Jurkat, Clone E6-1 (cell line): ENCODE data around the gene GALNT12.

Experiments
- DNase-seq: peaks from one replicate; pipeline ENCODE4 v3.0.0-alpha.2; 2011; ENCODE audit warnings: low read depth, low spot score
- H3K4me3 ChIP-seq: 2 replicates; pipeline ENCODE4 v1.5.1; 2011; ENCODE audit warnings: mild to moderate bottlenecking, low read length, control low read depth, moderate library complexity

GALNT12 gene

DNA sequence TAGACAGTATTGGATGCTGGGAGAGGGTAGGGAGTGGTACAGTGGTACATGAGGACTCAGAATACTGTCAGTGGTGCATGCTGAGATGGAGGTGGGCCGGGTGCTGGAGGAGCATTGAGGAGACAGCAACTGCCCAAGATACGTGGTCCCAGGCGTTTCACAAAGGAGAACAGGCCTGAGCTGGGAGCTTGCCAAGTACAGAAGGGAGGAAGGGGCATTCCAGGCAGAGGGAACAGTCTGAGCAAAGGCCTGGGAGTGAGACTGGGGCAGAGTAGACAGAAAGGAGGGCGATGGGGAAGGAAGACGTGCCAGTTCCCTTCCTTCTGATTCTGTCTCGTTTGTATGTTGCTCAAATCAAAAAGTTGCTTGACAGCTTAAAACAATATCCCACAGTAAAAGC is 15.2 kb downstream of the GALNT12 start:
- no peak for DNase-seq
- no peak overlapping the region for H3K4me3 ChIP-seq

DNA sequence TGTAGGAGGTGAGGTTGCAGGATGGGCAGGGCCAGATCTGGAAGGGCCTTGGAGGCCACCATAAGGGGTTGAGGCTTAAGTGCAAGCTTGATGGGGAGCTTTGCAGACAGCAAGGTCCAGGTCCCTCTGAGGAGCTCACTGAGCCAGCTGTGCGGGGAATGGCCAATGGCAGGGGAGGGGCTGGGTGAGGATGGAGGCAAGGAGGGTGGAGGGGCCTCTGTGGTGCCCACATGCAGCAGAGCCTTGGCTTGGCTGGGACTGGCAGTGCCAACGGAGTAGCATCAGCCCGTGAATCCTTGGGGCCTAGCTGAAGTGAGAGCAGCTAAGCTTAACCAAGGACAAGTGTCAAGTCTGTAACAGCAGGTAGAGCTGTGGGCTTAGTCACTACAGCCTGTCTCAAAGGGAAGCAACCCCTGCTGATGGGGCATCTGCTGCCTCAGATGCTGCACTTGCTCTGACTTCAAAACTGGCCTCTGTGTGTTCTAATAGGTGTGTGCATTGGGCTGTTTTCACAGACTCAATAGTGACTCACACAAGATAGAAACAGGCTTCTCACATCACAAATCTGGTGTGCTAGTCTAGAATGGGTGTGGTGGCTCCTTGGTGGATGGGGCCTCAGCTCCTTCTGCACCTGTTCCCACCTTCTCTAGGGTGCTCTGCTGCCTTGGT is 16.3 kb downstream of the GALNT12 start:
- DNase-seq = no peak
- H3K4me3 ChIP-seq = no peak overlapping the region

DNA sequence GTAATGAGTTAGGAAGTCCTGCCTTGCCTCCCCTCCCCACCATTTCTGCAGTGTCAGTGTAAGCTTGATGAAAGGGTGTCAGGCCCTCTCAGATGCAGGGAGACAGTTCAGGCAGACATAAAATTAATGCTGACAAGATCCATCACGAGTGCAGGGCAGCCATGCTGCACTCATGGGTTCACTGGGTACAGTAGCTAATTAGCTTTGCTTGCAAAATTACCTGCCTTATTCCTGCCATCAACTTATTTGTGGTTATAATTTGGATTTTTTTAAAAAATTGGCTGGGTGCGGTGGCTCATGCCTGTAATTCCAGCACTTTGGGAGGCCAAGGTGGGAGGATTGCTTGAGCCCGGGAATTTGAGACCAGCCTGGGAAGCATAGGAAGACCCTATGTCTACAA is 17.9 kb downstream of the GALNT12 start:
- no peak overlapping the region for H3K4me3 ChIP-seq
- DNase-seq = no peak

DNA sequence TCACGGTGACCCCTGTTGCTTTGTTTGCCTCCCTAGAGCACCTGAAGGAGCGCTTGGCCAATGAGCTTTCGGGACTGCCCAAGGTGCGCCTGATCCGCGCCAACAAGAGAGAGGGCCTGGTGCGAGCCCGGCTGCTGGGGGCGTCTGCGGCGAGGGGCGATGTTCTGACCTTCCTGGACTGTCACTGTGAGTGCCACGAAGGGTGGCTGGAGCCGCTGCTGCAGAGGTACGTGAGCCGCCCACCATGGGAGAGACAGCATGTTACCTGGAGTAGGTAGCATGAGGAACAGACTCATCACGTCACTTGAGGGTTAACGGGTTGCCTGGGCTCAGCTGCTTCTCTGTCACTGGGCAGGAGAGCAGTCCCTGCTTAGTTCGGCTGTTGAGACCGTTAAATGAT is 19.2 kb downstream of the GALNT12 start:
- DNase-seq = no peak
- H3K4me3 ChIP-seq = no peak overlapping the region

DNA sequence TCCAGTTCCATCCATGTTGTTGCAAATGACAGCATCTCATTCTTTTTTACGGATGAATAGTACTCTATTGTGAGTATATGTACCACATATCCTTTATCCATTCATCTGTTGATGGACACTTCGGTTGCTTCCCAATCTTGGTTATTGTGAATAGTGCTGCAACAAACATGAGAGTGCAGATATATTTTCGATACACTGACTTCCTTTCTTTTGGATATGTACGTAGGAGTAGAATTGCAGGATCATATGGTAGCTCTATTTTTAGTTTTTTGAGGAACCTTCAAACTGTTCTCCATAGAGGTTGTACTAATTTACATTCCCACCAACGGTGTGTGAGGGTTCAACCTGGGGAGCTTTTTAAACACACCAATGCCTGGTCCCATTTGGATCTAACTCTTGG is 22.3 kb downstream of the GALNT12 start:
- no peak for DNase-seq
- no peak overlapping the region for H3K4me3 ChIP-seq

DNA sequence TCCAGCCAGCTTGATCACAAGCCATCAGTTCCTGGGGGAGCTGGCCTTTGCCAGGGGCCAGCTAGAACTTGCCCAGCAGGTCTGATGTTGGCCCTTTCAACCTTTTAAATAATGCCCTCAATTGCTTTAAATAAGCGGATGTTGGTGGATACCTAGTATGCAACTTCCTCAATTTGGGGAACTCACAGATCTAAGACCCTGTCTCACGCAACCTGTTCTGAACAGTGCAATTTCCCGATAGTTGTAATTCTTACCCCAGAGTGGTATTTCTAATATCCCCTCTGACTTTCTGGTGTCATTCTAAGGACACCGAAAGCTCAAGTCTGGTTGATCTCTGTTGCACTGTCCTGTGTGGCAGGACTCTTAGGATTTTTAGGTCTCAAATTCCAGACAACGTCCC is 23.1 kb downstream of the GALNT12 start:
- DNase-seq = no peak
- no peak overlapping the region for H3K4me3 ChIP-seq

DNA sequence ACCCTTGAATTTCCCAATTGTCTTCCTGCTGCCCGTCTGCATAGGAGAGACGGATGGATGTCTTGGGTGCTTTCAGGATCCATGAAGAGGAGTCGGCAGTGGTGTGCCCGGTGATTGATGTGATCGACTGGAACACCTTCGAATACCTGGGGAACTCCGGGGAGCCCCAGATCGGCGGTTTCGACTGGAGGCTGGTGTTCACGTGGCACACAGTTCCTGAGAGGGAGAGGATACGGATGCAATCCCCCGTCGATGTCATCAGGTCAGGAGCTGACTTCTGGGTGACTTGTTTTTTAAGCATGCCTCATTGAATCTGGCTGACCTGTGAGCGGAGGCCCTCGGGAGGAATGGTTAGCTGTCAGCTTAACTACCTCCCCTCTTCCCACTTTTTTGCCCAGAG is 24.2 kb downstream of the GALNT12 start:
- H3K4me3 ChIP-seq = no peak overlapping the region
- no peak for DNase-seq

DNA sequence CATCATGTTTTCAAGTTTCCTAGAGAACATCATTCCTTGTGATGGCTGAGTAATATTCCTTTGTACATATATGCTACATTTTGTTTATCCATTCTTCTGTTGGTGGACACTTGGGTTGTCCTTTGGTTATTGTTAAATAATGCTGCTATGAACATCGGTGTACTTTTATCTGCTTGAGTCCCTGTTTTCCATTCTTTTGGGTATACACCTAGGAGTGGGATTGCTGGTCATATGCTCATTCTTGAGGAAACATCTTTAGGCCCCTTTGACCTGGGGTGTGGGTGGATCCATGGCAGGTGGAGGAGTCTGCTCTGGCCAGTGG is 25.3 kb downstream of the GALNT12 start:
- DNase-seq = no peak
- no peak overlapping the region for H3K4me3 ChIP-seq

DNA sequence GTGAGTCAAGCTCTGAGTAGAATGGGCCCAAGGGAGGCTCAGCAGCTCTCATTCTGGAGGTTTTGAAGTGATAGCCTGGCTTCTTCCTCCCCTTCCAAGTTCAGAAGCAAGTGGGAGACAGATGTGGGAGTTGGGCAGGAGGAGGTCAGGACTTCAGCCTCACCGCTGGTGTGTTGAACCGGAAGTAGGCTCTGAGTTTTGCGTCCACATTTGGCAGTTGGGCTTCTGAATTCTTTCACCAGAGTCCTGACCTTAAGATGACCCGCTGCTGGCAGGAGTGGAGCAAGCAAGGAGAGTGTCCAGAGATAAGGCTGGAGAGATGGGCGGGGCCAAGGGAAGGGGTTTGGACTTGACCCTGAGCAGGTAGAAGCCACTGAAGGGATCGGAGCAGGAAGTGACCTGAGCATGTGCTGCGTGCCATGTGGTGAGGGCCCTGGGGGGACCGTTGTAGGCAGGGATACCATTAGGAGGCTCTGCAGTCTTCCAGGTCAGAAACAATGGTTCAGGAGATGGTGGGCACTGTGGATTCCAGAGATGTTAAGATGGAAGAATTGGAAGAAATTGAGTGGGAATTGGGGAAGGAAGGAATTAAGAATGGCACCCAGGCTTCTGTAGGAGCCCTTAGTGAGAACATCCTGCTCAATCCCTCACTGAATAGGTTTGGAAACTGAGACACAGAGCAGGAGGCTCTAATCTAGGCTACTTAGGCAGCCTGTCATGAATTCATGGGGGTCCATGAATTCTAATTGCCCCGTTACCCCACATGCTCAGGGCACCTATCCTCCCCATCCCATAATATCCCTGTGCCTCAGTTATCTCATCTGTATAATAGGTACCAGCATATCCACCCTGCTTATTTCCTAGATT is 25.9 kb downstream of the GALNT12 start:
- no peak overlapping the region for H3K4me3 ChIP-seq
- no peak for DNase-seq

DNA sequence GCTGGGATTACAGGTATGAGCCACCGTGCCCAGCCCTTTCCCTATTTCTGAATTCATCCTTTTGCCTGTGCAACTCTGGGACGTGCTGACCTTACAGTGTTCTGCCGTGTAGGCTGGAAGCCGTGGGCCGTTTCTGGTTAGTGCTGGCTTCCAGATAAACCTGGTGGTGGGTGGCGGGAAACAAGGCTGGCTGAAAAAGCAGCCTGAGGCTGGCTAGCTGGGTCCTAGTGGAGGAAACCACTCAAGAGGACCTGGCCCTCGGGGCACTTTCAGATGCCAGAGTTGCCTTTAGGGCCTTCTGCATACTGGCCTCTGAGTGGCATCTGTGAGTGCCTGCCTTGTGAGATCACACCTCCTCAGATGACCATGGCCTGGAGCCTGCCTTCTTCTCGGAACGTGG is 26.9 kb downstream of the GALNT12 start:
- no peak overlapping the region for H3K4me3 ChIP-seq
- DNase-seq = no peak

DNA sequence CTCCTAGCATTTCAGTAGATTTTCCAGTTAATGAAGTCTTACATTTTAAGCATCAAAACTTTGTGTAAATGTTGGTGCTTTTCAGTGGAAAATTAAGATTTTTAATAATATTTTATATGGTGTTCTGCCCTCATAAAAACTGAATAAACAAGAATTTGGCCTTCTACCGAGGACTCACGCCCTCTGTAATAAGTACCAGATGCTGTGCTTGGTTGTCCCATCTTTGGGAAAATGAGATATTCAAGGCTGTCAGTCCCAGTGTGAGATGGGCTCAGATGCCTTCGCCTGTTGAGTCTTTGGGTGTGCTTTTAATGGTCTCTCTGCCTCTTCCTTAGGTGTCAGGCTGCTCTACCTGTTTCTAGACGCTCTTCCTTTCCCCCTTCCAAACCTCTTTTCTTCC is 28.7 kb downstream of the GALNT12 start:
- no peak overlapping the region for H3K4me3 ChIP-seq
- no peak for DNase-seq

DNA sequence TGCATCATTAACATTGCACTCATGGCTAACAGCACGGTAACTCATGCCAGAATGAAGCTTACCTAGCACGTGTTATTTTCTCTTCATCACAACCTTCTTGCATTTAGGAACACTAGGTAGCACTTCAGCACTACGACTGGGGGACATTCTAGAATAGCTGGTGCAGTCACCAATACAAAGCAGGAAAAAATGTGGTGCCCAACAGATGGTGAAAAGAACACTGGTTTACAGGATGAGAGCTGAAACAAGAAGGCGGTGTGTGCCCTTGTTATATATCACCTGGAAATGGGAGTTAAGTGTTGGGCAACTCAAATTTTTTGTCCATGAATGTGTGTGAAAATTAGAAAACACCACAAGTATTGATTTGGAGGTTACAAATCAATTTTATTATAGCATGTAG is 30.0 kb downstream of the GALNT12 start:
- H3K4me3 ChIP-seq = no peak overlapping the region
- no peak for DNase-seq

DNA sequence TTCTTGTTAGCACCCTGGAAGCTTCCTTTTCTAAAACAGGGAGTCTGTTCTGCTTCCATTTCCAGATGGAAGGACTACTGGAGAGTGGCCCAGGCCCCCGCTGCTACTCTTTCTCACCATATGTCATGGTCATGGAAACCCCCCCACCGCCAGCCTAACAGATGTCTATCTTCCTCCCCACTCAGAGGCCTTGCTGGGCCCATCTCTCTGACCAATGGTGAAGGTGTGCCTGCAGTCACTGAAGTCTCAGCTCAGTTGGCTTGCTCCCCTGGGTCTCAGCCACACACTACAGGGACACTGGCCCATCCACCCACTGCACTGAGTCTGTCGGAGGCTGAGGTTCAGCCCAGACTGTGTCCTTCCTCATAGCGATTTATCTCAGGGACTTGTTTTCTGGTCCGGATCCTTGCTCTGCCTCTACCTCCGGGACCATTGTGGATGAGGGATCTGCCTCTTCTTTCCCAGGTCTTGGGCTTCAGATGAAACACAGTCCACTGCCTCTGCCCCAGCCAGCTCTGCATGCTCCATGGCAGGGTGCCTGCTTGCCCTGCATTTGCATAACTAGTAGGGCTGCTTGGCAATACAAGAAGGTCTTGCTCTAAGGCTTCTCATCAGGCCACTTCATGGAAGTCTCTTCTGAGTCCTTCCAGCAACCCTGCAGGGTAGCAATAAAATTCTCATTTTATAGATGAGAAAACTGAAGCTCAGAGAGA is 30.8 kb downstream of the GALNT12 start:
- no peak for DNase-seq

DNA sequence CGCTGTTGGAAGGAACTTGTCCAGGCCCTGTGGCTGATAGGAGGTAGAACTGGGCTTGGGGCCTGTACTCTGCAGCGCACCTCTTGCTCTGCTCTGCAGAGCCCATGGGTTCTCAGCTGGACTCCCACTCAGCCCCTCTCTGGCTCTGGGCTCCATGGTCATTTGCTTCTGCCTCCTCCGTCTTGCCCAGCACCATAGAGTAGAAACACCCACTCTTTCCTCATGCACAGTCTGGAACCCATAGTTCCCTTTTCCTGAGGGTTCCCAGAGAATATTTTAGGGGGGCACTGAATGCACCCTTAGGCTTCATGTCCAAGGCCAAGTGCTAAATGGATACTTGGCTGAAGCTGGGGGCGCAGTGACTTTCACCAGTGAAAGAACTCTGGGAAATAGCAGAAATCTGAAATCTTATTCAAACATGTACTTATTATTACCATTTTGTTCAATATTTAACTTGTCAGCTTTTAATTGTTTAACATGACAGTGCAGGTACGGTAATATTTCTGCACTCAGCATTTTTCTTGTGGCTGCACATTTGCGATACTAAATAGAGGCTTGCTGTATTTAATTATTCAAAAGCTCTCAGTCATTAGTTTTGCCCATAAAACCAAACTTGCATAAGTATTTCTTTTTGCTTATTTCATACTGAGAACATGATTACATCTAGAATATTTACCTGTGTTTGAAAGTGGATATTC is 31.5 kb downstream of the GALNT12 start:
- DNase-seq = no peak
- no peak overlapping the region for H3K4me3 ChIP-seq

More for the DNA sequence above, 30.8 kb downstream of the GALNT12 start:
- H3K4me3 ChIP-seq = no peak overlapping the region

DNA sequence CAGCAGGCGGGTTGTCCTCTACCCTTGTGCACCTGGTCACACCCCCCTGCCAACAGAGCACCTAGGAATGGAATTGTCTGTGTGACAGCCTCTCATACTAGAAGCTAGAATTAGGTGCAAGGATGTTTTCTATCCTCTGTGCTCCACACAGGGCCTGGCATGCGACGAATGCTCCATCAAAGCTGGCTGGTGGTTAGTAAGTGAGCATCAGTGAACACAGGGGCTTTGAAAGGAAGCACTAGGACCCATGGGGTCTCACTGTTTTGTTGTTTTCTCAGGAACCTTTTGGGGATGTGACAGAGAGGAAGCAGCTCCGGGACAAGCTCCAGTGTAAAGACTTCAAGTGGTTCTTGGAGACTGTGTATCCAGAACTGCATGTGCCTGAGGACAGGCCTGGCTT is 32.3 kb downstream of the GALNT12 start:
- no peak overlapping the region for H3K4me3 ChIP-seq
- no peak for DNase-seq

DNA sequence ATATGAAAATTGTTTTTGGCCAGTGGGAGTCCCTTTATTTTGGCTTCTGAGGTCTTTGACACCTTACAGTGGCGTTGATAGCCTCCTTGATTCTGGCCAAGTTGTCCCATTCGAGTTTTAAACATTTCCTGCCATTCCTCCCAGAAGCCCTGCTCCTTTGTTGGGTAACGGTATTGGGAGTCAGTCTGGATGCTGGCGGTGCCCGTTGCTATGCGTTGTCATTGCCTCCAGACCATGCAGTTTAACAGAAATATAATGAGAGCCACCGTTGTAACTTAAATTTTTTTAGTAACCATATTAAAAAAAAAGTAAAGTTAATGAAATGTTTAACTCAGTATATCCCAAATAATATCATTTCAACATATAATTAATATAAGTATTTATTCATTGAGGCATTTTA is 35.0 kb downstream of the GALNT12 start:
- no peak for DNase-seq
- no peak overlapping the region for H3K4me3 ChIP-seq

DNA sequence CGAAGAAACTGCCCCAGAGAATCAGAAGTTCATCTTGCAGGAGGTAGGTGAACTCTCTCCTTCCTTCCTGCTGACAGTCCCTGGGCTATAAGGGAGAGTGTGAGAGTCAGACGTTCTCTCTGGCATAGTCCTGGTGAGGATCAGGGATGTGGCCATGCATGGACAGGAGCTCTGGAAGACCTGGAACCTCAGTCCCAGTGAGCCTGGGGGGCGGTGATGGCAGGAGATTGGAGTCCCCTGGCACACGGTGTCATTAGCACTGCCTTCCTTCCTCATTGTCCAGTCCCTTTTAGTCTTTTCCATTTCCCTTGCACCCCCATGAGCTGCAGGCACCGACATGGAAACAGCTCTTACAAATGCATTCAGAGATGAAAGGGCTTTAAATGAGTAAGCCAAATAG is 38.6 kb downstream of the GALNT12 start:
- H3K4me3 ChIP-seq = no peak overlapping the region
- DNase-seq = no peak

DNA sequence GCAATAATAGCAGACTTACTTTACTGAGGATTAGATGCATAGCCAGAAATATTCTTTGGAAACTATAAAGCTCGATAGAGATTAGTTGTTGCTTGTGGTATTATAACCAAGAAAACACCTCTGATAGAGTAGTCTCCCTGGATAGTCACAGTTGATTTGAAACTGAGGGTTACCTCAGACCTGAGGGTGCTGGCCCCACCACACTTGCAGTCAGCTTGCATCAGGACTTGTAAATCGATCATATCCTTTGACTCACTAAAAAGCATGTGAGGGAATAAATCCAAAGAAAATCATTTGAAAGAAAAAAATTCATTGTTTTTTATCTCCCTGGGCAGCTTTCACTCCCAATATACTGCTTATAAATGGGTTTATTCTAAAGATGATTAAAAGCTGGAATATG is 39.4 kb downstream of the GALNT12 start:
- no peak overlapping the region for H3K4me3 ChIP-seq
- DNase-seq = no peak

DNA sequence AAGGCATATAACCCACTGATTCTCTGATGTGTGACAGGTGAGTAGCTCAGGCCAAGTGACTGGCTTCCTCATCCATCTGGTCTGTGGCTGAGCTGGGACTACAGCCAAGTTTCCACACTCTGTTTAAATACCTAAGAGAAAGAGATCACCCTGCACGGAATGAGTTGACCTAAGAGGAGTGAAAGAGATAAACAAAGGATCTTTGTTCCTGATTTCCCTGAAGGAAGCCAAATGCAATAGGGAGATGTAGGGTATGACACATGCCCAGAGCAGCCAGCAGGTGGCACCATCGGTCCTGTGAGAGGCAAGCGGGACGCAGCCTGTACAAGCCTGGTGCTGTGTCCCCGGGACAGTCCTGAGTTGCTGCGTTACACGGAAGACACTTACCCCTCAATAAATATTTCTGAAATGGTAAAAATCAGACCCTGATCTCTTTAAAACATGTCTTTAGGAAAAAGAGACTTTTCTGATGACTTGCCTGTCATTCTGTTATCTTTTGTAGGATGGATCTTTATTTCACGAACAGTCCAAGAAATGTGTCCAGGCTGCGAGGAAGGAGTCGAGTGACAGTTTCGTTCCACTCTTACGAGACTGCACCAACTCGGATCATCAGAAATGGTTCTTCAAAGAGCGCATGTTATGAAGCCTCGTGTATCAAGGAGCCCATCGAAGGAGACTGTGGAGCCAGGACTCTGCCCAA is 41.1 kb downstream of the GALNT12 start:
- peak; percentile 67 for DNase-seq
- H3K4me3 ChIP-seq = no peak overlapping the region
